ENCODE measurements around the gene SBF2.

- no peak for TF ChIP-seq POLR2AphosphoS5 (IDR thresholded peaks at IDR 0.05; ENCODE audit: low read depth, low read length)
- no peak for TF ChIP-seq TAF1 (IDR thresholded peaks at IDR 0.05; ENCODE audit: borderline replicate concordance, insufficient read depth, low read length)
- TF ChIP-seq, protein P1, sequence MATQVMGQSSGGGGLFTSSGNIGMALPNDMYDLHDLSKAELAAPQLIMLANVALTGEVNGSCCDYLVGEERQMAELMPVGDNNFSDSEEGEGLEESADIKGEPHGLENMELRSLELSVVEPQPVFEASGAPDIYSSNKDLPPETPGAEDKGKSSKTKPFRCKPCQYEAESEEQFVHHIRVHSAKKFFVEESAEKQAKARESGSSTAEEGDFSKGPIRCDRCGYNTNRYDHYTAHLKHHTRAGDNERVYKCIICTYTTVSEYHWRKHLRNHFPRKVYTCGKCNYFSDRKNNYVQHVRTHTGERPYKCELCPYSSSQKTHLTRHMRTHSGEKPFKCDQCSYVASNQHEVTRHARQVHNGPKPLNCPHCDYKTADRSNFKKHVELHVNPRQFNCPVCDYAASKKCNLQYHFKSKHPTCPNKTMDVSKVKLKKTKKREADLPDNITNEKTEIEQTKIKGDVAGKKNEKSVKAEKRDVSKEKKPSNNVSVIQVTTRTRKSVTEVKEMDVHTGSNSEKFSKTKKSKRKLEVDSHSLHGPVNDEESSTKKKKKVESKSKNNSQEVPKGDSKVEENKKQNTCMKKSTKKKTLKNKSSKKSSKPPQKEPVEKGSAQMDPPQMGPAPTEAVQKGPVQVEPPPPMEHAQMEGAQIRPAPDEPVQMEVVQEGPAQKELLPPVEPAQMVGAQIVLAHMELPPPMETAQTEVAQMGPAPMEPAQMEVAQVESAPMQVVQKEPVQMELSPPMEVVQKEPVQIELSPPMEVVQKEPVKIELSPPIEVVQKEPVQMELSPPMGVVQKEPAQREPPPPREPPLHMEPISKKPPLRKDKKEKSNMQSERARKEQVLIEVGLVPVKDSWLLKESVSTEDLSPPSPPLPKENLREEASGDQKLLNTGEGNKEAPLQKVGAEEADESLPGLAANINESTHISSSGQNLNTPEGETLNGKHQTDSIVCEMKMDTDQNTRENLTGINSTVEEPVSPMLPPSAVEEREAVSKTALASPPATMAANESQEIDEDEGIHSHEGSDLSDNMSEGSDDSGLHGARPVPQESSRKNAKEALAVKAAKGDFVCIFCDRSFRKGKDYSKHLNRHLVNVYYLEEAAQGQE (IDR thresholded peaks at IDR 0.05; ENCODE audit: insufficient read depth in 1 of 2, low read depth in 2 of 2, low read length in 2 of 2), result no peak
Observed at GRCh38 chr11:9859554-9860305, 434.3 kb downstream of the SBF2 start.

Data from PFSK-1 (cell line).